GM12865 (cell line): ENCODE measurements around the gene TICAM1.

ENCODE experiments used
- DNase-seq: peaks from one replicate; pipeline ENCODE4 v3.0.0; 2010; ENCODE audit warnings: low read depth
- H3K4me3 ChIP-seq: 2 replicates; pipeline ENCODE4 v1.5.1; 2011; ENCODE audit warnings: mild to moderate bottlenecking, low read depth, low read length, control low read depth
- CTCF ChIP-seq: IDR thresholded peaks from 2 replicates; pipeline ENCODE4 v1.5.1; 2011; ENCODE audit warnings: low read length, control low read depth, low read depth, inconsistent platforms; ENCODE audit not compliant: insufficient read depth; ENCODE audit errors: missing control alignments

TICAM1 gene

GRCh38 chr19:4772566-4772965 lies 58.9 kb downstream of the TICAM1 start:
- no peak for DNase-seq
- no peak overlapping the region for H3K4me3 ChIP-seq
- no peak for TF ChIP-seq CTCF

- TF ChIP-seq CTCF, result no peak
- no peak overlapping the region for H3K4me3 ChIP-seq
- peak; percentile 76 for DNase-seq
These were observed 62.4 kb downstream of the TICAM1 start for GRCh38 chr19:4768934-4769777.
